ENCODE measurements around the gene KCNAB1.

KCNAB1 gene

GRCh38 chr3:156483961-156484787, 363.8 kb downstream of the KCNAB1 start:
- no peak for DNase-seq (ENCODE audit: extremely low spot score)
- CTCF ChIA-PET = no interaction called here
- TF ChIP-seq PKNOX1 (IDR thresholded peaks at IDR 0.05) = no peak
- TF ChIP-seq ARNT (IDR thresholded peaks at IDR 0.05) = no peak
- TF ChIP-seq BHLHE40 (IDR thresholded peaks at IDR 0.05; ENCODE audit: borderline replicate concordance) = no peak
- POLR2A ChIA-PET = interaction anchor here (0.6 kb wide), 1 partner anchor 9 kb away, joined by 3 read pairs; no protein-coding TSS in a partner anchor

GRCh38 chr3:156488767-156489166, 368.4 kb downstream of the KCNAB1 start:
- TF ChIP-seq PKNOX1 (IDR thresholded peaks at IDR 0.05) (no peak), L3MBTL2 (conservative IDR thresholded peaks at IDR 0.05) (no peak), ARNT (IDR thresholded peaks at IDR 0.05) (no peak), TARDBP (IDR thresholded peaks at IDR 0.05) (no peak), NFRKB (IDR thresholded peaks at IDR 0.05) (no peak), CTBP1 (IDR thresholded peaks at IDR 0.05; ENCODE audit: borderline replicate concordance) (no peak), BHLHE40 (IDR thresholded peaks at IDR 0.05; ENCODE audit: borderline replicate concordance) (no peak), SP1 (IDR thresholded peaks at IDR 0.05) (no peak), FOXK2 (IDR thresholded peaks at IDR 0.05) (no peak), FOXM1 (IDR thresholded peaks at IDR 0.05; ENCODE audit: borderline replicate concordance) (no peak), ELF4 (IDR thresholded peaks at IDR 0.05) (no peak), ZNF384 (IDR thresholded peaks at IDR 0.05) (no peak), HDGF (IDR thresholded peaks at IDR 0.05; ENCODE audit: borderline replicate concordance) (no peak), SUZ12 (IDR thresholded peaks at IDR 0.05) (no peak), FOXA1 (IDR thresholded peaks at IDR 0.05) (no peak)
- no peak for DNase-seq (ENCODE audit: extremely low spot score)
- ChIA-PET POLR2A (no interaction called here), CTCF (interaction anchor here (1.4 kb wide), 1 partner anchor 14 kb away, joined by 4 read pairs; no protein-coding TSS in a partner anchor)

- TF ChIP-seq TARDBP (IDR thresholded peaks at IDR 0.05) (no peak), FOXK2 (IDR thresholded peaks at IDR 0.05) (no peak), LEF1 (IDR thresholded peaks at IDR 0.05; ENCODE audit: borderline replicate concordance) (no peak), ARNT (IDR thresholded peaks at IDR 0.05) (no peak), PKNOX1 (IDR thresholded peaks at IDR 0.05) (no peak), CTBP1 (IDR thresholded peaks at IDR 0.05; ENCODE audit: borderline replicate concordance) (no peak), BHLHE40 (IDR thresholded peaks at IDR 0.05; ENCODE audit: borderline replicate concordance) (no peak), ELF4 (IDR thresholded peaks at IDR 0.05) (no peak), FOXM1 (IDR thresholded peaks at IDR 0.05; ENCODE audit: borderline replicate concordance) (no peak), FOXA1 (IDR thresholded peaks at IDR 0.05) (no peak), L3MBTL2 (conservative IDR thresholded peaks at IDR 0.05) (no peak), HDGF (IDR thresholded peaks at IDR 0.05; ENCODE audit: borderline replicate concordance) (no peak), SUZ12 (IDR thresholded peaks at IDR 0.05) (no peak), SP1 (IDR thresholded peaks at IDR 0.05) (no peak), NFRKB (IDR thresholded peaks at IDR 0.05) (no peak), ZNF384 (IDR thresholded peaks at IDR 0.05) (no peak)
- DNase-seq (ENCODE audit: extremely low spot score) = no peak
- POLR2A ChIA-PET = no interaction called here
- CTCF ChIA-PET = interaction anchor here (0.8 to 1.4 kb wide), 2 partner anchors 14 to 39 kb away, joined by 4 read pairs; no protein-coding TSS in a partner anchor
Observed at GRCh38 chr3:156489462-156489911, 369.1 kb downstream of the KCNAB1 start.

- DNase-seq (ENCODE audit: extremely low spot score) = no peak
- TF ChIP-seq ARNT (IDR thresholded peaks at IDR 0.05) (no peak), LEF1 (IDR thresholded peaks at IDR 0.05; ENCODE audit: borderline replicate concordance) (no peak), PKNOX1 (IDR thresholded peaks at IDR 0.05) (no peak), FOXA1 (IDR thresholded peaks at IDR 0.05) (no peak), ELF4 (IDR thresholded peaks at IDR 0.05) (no peak), HDGF (IDR thresholded peaks at IDR 0.05; ENCODE audit: borderline replicate concordance) (no peak), SUZ12 (IDR thresholded peaks at IDR 0.05) (no peak), TARDBP (IDR thresholded peaks at IDR 0.05) (no peak), CTBP1 (IDR thresholded peaks at IDR 0.05; ENCODE audit: borderline replicate concordance) (no peak)
- CTCF ChIA-PET = no interaction called here
- POLR2A ChIA-PET = no interaction called here
Observed at GRCh38 chr3:156491192-156491591, 370.8 kb downstream of the KCNAB1 start.

- TF ChIP-seq BHLHE40 (IDR thresholded peaks at IDR 0.05; ENCODE audit: borderline replicate concordance) (no peak), NFRKB (IDR thresholded peaks at IDR 0.05) (no peak), ZNF384 (IDR thresholded peaks at IDR 0.05) (no peak), LEF1 (IDR thresholded peaks at IDR 0.05; ENCODE audit: borderline replicate concordance) (no peak), FOXA1 (IDR thresholded peaks at IDR 0.05) (no peak), FOXK2 (IDR thresholded peaks at IDR 0.05) (no peak), SUZ12 (IDR thresholded peaks at IDR 0.05) (no peak)
- CTCF ChIA-PET = no interaction called here
- POLR2A ChIA-PET = interaction anchor here (0.5 kb wide), 1 partner anchor 9 kb away, joined by 3 read pairs; no protein-coding TSS in a partner anchor
- DNase-seq (ENCODE audit: extremely low spot score) = no peak
Observed at GRCh38 chr3:156492801-156493261, 372.5 kb downstream of the KCNAB1 start.

Measured in HEK293T (cell line).